SU-DHL-6 (cell line): ENCODE results near the gene OR51V1.

Experiments used
- H2AFZ ChIP-seq: fragments of 200-600 bp; sonication (generic); 2 replicates; pipeline ENCODE4 v1.6.1; 2014; ENCODE audit warnings: low read depth, mild to moderate bottlenecking, moderate library complexity, mixed read lengths, antibody characterized with exemption, low read length; ENCODE audit not compliant: severe bottlenecking
- H3F3A ChIP-seq: fragments of 200-600 bp; shearing (Covaris generic); 2 replicates; pipeline ENCODE4 v1.6.0; 2016; ENCODE audit warnings: antibody characterized with exemption, mild to moderate bottlenecking; ENCODE audit not compliant: insufficient read depth
- H3K27ac ChIP-seq: fragments of 200-600 bp; sonication (generic); 2 replicates; pipeline ENCODE4 v1.5.1; 2016; ENCODE audit warnings: low read depth, mild to moderate bottlenecking, low read length, moderate library complexity, mixed read lengths
- H3K27me3 ChIP-seq: fragments of 200-600 bp; sonication (generic), shearing (Covaris generic); 2 replicates; pipeline ENCODE4 v1.6.0; 2014; ENCODE audit warnings: mild to moderate bottlenecking, low read length
- H3K36me3 ChIP-seq: fragments of 200-600 bp; sonication (generic); 2 replicates; pipeline ENCODE4 v1.6.1; 2014; ENCODE audit warnings: mild to moderate bottlenecking, low read length, mixed read lengths
- H3K4me2 ChIP-seq: fragments of 300-600, 200-600 bp; shearing (Covaris generic), sonication (generic); 2 replicates; pipeline ENCODE4 v1.6.0; 2014; ENCODE audit warnings: low read length, low read depth, mild to moderate bottlenecking; ENCODE audit not compliant: poor library complexity, severe bottlenecking
- H3K4me3 ChIP-seq: fragments of 200-600 bp; sonication (generic); 2 replicates; pipeline ENCODE4 v1.5.1; 2014; ENCODE audit warnings: antibody characterized with exemption, low read length, mild to moderate bottlenecking, mixed read lengths; ENCODE audit not compliant: insufficient read depth, poor library complexity, severe bottlenecking
- H3K79me2 ChIP-seq: fragments of 200-600 bp; sonication (generic); 2 replicates; pipeline ENCODE4 v1.6.1; 2014; ENCODE audit warnings: mild to moderate bottlenecking, low read length, moderate library complexity; ENCODE audit not compliant: insufficient read depth
- H3K9ac ChIP-seq: fragments of 200-600 bp; sonication (generic); 2 replicates; pipeline ENCODE4 v1.7.0; 2014; ENCODE audit warnings: mild to moderate bottlenecking, low read length
- H3K9me2 ChIP-seq: fragments of 200-600 bp; sonication (generic); replicated peaks from 2 replicates; pipeline ENCODE4 v1.6.1; 2014; ENCODE audit warnings: low read length; ENCODE audit not compliant: insufficient read depth
- H3K9me3 ChIP-seq: fragments of 200-600 bp; sonication (generic); 2 replicates; pipeline ENCODE4 v1.6.1; 2014; ENCODE audit warnings: low read length, mixed read lengths; ENCODE audit not compliant: insufficient read depth
- H4K20me1 ChIP-seq: fragments of 200-600 bp; sonication (generic); 2 replicates; pipeline ENCODE4 v1.6.1; 2014; ENCODE audit warnings: low read depth, mild to moderate bottlenecking, antibody characterized with exemption, low read length, moderate library complexity, mixed read lengths
- EZH2phosphoT487 ChIP-seq: fragments of 200-600 bp; sonication (generic), shearing (Covaris generic); conservative IDR thresholded peaks from 2 replicates; pipeline ENCODE4 v1.6.1; 2018; ENCODE audit warnings: mild to moderate bottlenecking, antibody characterized with exemption, low read length, moderate library complexity, mixed read lengths
- TF ChIP-seq, protein P1 (sequence below): fragments of 200-600 bp; sonication (generic); IDR thresholded peaks from one replicate; pipeline ENCODE4 v1.5.1; 2017; ENCODE audit warnings: antibody characterized with exemption, mild to moderate bottlenecking, low read length, moderate library complexity; ENCODE audit not compliant: insufficient read depth, poor library complexity, severe bottlenecking

The OR51V1 gene

GRCh38 chr11:5224538-5225479 is 24.3 kb upstream of the OR51V1 start:
- Histone ChIP-seq H3K4me2 (no peak overlapping the region), H3K9me3 (no peaks in the 10 kb centered on the region), H3K4me3 (no peak overlapping the region), H3K9ac (no peak overlapping the region), H2AFZ (no peak overlapping the region), H4K20me1 (no peaks in the 10 kb centered on the region), H3K36me3 (no peaks in the 10 kb centered on the region), H3K79me2 (no peaks in the 10 kb centered on the region), H3K9me2 (no peaks in the 10 kb centered on the region), H3K27me3 (no peaks in the 10 kb centered on the region), H3F3A (no peaks in the 10 kb centered on the region), H3K27ac (no peak overlapping the region)
- no peak for TF ChIP-seq EZH2phosphoT487
- TF ChIP-seq, protein P1, sequence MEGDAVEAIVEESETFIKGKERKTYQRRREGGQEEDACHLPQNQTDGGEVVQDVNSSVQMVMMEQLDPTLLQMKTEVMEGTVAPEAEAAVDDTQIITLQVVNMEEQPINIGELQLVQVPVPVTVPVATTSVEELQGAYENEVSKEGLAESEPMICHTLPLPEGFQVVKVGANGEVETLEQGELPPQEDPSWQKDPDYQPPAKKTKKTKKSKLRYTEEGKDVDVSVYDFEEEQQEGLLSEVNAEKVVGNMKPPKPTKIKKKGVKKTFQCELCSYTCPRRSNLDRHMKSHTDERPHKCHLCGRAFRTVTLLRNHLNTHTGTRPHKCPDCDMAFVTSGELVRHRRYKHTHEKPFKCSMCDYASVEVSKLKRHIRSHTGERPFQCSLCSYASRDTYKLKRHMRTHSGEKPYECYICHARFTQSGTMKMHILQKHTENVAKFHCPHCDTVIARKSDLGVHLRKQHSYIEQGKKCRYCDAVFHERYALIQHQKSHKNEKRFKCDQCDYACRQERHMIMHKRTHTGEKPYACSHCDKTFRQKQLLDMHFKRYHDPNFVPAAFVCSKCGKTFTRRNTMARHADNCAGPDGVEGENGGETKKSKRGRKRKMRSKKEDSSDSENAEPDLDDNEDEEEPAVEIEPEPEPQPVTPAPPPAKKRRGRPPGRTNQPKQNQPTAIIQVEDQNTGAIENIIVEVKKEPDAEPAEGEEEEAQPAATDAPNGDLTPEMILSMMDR: no peak

DNA sequence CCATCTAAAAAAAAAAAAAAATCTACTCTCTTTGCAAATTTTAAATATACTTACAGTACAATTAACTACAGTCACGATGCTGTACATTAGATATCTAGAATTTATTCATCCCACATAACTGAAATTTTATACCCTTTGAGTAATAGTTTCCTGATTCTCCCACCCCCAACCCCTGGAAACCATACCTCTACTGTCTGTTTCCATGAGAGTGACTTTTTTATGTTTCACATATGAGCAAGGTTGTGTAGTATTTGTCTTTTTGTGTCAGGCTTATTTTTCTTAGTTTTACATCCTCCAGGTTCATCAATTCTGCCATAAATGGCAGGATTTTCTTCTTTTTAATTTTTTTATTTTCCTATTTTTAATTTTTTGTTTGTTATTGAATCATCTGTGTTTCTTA is 23.2 kb upstream of the OR51V1 start:
- H3K9ac ChIP-seq: no peak overlapping the region

GRCh38 chr11:5223146-5223545 is 22.7 kb upstream of the OR51V1 start:
- Histone ChIP-seq H3K9me3 (no peaks in the 10 kb centered on the region), H3K4me3 (no peak overlapping the region), H3K9ac (no peak overlapping the region), H3K27ac (no peak overlapping the region), H3K27me3 (no peaks in the 10 kb centered on the region), H3K79me2 (no peaks in the 10 kb centered on the region), H3K9me2 (no peaks in the 10 kb centered on the region), H3K4me2 (no peak overlapping the region), H3F3A (no peaks in the 10 kb centered on the region), H4K20me1 (no peaks in the 10 kb centered on the region), H2AFZ (no peak overlapping the region), H3K36me3 (no peaks in the 10 kb centered on the region)
- no peak for TF ChIP-seq EZH2phosphoT487
- TF ChIP-seq, protein P1: no peak

More for the DNA sequence above, 23.2 kb upstream of the OR51V1 start:
- Histone ChIP-seq H4K20me1 (no peaks in the 10 kb centered on the region), H3K27me3 (no peaks in the 10 kb centered on the region), H3K36me3 (no peaks in the 10 kb centered on the region), H3K4me3 (no peak overlapping the region), H3F3A (no peaks in the 10 kb centered on the region), H3K27ac (no peak overlapping the region), H3K79me2 (no peaks in the 10 kb centered on the region), H3K9me3 (no peaks in the 10 kb centered on the region), H3K9me2 (no peaks in the 10 kb centered on the region), H3K4me2 (no peak overlapping the region), H2AFZ (no peak overlapping the region)
- TF ChIP-seq, protein P1: no peak
- TF ChIP-seq EZH2phosphoT487: no peak
